Spleen (tissue), 7 donors: ENCODE measurements around the gene SOWAHA.

Experiments
- POLR2A ChIP-seq, 3 donors: fragments of 450-650 bp; IDR thresholded peaks; one replicate each; pipeline ENCODE4 v1.5.1; 2017; ENCODE audit warnings: antibody characterized with exemption in 3 of 3, mild to moderate bottlenecking in 1 of 3
- TF ChIP-seq, protein P1 (sequence below), 11 experiments: fragments of 200-600 bp in 7 of 11; fragments of 450-650 bp in 4 of 11; sonication (generic) in 4 of 11; IDR thresholded peaks in 8 of 11; conservative IDR thresholded peaks in 3 of 11; 1 replicate in 7 of 11; 2 replicates in 4 of 11; pipeline versions ENCODE4 v1.4.0 to v1.8.0; 2016 to 2021; ENCODE audit warnings: antibody characterized with exemption in 11 of 11, inconsistent platforms in 4 of 11, mild to moderate bottlenecking in 1 of 11
- donor health status: DM: no; HTN: no; CAD: no; lungs with moderate emphysema.
- donor health status: DM: no; HTN: no; CAD: no.
- donor health status: DM: no; HTN: no; CAD: no.

- TF ChIP-seq POLR2A (IDR thresholded peaks at IDR 0.05), result no peak
- TF ChIP-seq, protein P1, sequence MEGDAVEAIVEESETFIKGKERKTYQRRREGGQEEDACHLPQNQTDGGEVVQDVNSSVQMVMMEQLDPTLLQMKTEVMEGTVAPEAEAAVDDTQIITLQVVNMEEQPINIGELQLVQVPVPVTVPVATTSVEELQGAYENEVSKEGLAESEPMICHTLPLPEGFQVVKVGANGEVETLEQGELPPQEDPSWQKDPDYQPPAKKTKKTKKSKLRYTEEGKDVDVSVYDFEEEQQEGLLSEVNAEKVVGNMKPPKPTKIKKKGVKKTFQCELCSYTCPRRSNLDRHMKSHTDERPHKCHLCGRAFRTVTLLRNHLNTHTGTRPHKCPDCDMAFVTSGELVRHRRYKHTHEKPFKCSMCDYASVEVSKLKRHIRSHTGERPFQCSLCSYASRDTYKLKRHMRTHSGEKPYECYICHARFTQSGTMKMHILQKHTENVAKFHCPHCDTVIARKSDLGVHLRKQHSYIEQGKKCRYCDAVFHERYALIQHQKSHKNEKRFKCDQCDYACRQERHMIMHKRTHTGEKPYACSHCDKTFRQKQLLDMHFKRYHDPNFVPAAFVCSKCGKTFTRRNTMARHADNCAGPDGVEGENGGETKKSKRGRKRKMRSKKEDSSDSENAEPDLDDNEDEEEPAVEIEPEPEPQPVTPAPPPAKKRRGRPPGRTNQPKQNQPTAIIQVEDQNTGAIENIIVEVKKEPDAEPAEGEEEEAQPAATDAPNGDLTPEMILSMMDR (IDR thresholded peaks at IDR 0.05 in 8 of 11, conservative IDR thresholded peaks at IDR 0.05 in 3 of 11), result no peak
Measured at GRCh38 chr5:132814503-132815294, 1.6 kb downstream of the SOWAHA start.
